ENCODE measurements around the gene ALDH3B1.
A peak's percentile ranks its signal among the peaks of the same experiment; 100 is the strongest.

The ALDH3B1 gene

DNA sequence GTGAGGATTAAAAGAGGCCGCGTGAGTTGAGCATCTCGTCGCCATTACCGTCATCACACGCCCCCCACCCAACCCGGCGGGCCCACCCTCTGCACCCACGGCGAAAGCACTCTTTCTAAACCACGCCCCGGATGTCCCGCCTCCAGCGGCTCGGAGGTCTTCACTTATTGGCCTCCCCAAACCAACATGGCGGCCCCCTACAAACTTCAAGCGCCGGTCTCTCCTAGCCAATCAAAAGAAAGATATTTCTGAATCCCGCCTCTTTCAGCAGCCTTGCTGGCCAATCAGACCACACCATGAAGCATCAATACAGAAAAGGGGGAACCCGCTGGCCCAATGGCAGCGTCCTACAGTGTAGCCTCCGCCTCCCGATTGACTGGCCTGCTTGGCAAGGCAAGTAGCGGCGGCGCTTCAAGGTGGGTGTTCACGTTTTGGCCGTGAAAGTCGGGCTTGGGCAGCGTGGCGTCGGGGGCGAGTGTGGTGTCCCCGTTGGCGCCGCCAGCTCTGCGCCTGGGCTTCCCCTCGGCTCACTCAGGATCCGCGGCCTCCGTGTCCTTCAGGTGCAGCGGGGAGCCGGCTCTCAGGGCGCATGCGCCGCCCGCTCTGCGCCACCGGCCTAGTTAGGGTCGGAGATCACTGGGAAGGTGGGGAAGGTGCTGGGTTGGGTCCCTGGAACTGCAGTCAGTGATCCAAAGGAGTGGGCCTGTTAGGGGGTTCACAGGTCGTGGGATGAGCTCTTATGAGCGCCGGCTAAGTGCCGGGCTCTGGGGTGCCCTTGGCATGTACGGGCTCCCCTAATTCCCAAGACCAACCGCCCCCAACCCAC is 20.4 kb downstream of the ALDH3B1 start, which contains the start of gene NDUFS8:
Gene NDUFS8, plus strand, starts transcription at position 364 of the 826 bp plus-strand sequence. CDS start 1,471 bp downstream, outside the sequence.
- Histone ChIP-seq H3K4me1 (no peaks in the 10 kb centered on the region; the same call in 1 of the 2 replicates), H3K4me3 (ENCODE audit: low read depth, low read length) (peak within 1 kb of the TSS; percentile 98), H3K9me3 (no peaks in the 10 kb centered on the region), H3K36me3 (peaks cover 11% of the 10 kb centered on the region), H3K27me3 (no peaks in the 10 kb centered on the region)
- TF ChIP-seq, protein P1, sequence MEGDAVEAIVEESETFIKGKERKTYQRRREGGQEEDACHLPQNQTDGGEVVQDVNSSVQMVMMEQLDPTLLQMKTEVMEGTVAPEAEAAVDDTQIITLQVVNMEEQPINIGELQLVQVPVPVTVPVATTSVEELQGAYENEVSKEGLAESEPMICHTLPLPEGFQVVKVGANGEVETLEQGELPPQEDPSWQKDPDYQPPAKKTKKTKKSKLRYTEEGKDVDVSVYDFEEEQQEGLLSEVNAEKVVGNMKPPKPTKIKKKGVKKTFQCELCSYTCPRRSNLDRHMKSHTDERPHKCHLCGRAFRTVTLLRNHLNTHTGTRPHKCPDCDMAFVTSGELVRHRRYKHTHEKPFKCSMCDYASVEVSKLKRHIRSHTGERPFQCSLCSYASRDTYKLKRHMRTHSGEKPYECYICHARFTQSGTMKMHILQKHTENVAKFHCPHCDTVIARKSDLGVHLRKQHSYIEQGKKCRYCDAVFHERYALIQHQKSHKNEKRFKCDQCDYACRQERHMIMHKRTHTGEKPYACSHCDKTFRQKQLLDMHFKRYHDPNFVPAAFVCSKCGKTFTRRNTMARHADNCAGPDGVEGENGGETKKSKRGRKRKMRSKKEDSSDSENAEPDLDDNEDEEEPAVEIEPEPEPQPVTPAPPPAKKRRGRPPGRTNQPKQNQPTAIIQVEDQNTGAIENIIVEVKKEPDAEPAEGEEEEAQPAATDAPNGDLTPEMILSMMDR (IDR thresholded peaks at IDR 0.05; ENCODE audit: low read depth, low read length), result no peak
- peak; percentile 95 for DNase-seq

DNA sequence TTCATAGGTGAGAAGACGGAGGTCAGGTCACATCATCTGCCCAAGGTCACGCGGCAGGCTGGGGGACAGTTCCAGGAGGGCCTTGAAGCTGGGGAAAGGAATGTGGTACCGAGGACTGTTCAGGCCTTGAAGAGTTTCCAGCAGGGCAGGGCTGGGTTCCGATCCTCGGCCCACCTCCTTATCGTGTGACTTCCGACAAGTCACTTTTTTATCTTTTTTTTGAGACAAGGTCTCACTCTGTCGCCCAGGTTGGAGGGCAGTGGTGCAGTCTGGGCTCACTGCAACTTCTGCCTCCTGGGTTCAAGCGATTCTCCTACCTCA is 21.0 kb downstream of the ALDH3B1 start:
- Histone ChIP-seq H3K4me1 (no peaks in the 10 kb centered on the region; the same call in 1 of the 2 replicates), H3K9me3 (no peaks in the 10 kb centered on the region), H3K27me3 (no peaks in the 10 kb centered on the region), H3K36me3 (peaks cover 11% of the 10 kb centered on the region), H3K4me3 (ENCODE audit: low read depth, low read length) (peak overlapping the region; percentile 98)
- TF ChIP-seq, protein P1 (IDR thresholded peaks at IDR 0.05; ENCODE audit: low read depth, low read length), result no peak
- no peak for DNase-seq

DNA sequence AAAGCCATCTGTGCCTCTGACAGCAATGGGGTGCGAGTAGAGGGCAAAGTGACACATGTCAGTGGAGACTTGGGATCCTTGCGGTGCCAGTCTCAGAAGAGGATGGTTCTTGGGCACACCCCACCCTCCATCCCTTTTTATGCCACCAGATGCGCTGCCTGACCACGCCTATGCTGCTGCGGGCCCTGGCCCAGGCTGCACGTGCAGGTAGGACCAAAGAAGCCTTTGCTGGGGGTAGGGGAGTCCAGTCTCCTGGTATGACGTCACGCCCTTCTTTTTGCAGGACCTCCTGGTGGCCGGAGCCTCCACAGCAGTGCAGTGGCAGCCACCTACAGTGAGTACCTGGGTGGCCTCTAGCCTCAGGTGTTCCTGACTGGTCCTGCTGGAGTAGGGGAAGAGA is 21.9 kb downstream of the ALDH3B1 start:
- Histone ChIP-seq H3K36me3 (peaks cover 11% of the 10 kb centered on the region), H3K27me3 (no peaks in the 10 kb centered on the region), H3K4me3 (ENCODE audit: low read depth, low read length) (no peak overlapping the region; the same call in 1 of the 2 replicates), H3K4me1 (no peaks in the 10 kb centered on the region; the same call in 1 of the 2 replicates), H3K9me3 (no peaks in the 10 kb centered on the region)
- TF ChIP-seq, protein P1 (IDR thresholded peaks at IDR 0.05; ENCODE audit: low read depth, low read length), result no peak
- DNase-seq, result no peak

DNA sequence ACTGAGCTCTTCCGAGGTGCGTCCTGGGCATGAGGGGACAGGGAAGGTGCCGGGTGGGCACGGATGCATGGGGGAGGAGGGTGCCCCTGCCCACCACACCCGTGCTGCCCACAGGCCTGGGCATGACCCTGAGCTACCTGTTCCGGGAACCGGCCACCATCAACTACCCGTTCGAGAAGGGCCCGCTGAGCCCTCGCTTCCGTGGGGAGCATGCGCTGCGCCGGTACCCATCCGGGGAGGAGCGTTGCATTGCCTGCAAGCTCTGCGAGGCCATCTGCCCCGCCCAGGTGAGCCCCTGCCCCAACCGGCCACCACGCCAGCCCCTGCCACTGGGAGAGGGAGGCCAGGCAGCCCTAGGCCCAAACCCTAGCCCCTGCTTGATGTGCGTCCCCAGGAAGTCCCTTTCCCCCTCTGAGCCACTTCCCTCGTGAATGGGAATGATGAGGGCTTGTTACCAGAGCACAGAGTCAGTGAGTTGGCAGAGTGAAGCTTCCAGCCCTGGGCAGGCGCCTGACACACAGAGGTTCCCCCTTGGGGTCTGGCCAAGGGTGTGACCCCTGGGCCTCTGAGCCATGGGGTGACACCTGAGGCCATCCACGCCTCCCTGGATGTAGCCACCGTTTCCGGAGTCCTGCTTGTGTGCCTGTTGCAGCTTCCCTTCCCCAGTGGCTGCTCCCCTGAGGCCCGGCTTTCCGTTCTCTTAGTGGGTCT is 23.0 kb downstream of the ALDH3B1 start:
- TF ChIP-seq, protein P1 (IDR thresholded peaks at IDR 0.05; ENCODE audit: low read depth, low read length), result no peak
- H3K27me3 ChIP-seq, result no peaks in the 10 kb centered on the region
- DNase-seq, result no peak
- peaks cover 4% of the 10 kb centered on the region for H3K4me1 ChIP-seq
- no peaks in the 10 kb centered on the region for H3K9me3 ChIP-seq
- peaks cover 11% of the 10 kb centered on the region for H3K36me3 ChIP-seq
- H3K4me3 ChIP-seq (ENCODE audit: low read depth, low read length), result no peak overlapping the region

DNA sequence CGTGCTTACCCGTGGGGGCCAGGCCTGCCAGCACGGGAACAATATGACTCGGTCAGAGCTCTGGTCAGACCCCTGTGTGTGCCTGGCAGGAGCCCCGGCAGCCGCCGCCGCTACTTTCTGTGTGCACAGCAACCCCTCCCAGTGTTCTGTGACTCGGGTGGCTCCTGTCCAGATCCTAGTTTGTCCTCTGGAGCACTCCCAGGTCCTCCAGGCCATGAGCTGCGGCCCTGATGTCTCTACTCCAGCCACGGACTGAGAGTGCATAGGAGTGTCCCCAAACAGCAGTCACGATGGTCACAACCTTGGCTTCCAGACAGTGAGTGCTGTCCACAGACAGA is 23.6 kb downstream of the ALDH3B1 start:
- TF ChIP-seq, protein P1 (IDR thresholded peaks at IDR 0.05; ENCODE audit: low read depth, low read length), result no peak
- peaks cover 11% of the 10 kb centered on the region for H3K36me3 ChIP-seq
- no peaks in the 10 kb centered on the region for H3K27me3 ChIP-seq
- H3K4me3 ChIP-seq (ENCODE audit: low read depth, low read length), result no peak overlapping the region
- no peaks in the 10 kb centered on the region for H3K9me3 ChIP-seq
- H3K4me1 ChIP-seq, result peaks cover 9% of the 10 kb centered on the region
- no peak for DNase-seq
